Neuronal stem cell (in vitro differentiated cells): ENCODE measurements around the gene PPP2R5C.
A peak's percentile ranks its signal among the peaks of the same experiment; 100 is the strongest.

Experiments
- DNase-seq: peaks from one replicate; pipeline ENCODE4 v3.0.0-alpha.2; 2013; ENCODE audit warnings: low spot score
- H2AFZ ChIP-seq: one replicate; pipeline ENCODE4 v1.6.1; 2013; ENCODE audit warnings: mild to moderate bottlenecking, low read length, inconsistent platforms
- H2AK5ac ChIP-seq: 2 replicates; pipeline ENCODE4 v1.6.1; 2013; ENCODE audit warnings: low read depth, mild to moderate bottlenecking, inconsistent platforms, low read length, moderate library complexity, mixed read lengths
- H2BK120ac ChIP-seq: 2 replicates; pipeline ENCODE4 v1.6.1; 2013; ENCODE audit warnings: low read depth, mild to moderate bottlenecking, inconsistent platforms, low read length, moderate library complexity, mixed read lengths
- H2BK12ac ChIP-seq: one replicate; pipeline ENCODE4 v1.6.1; 2013; ENCODE audit warnings: low read length, inconsistent platforms
- H2BK15ac ChIP-seq: 2 replicates; pipeline ENCODE4 v1.6.1; 2013; ENCODE audit warnings: mild to moderate bottlenecking, low read length, inconsistent platforms, mixed read lengths
- H2BK5ac ChIP-seq: one replicate; pipeline ENCODE4 v1.6.1; 2013; ENCODE audit warnings: inconsistent platforms, mild to moderate bottlenecking, low read length, moderate library complexity
- H3K14ac ChIP-seq: one replicate; pipeline ENCODE4 v1.6.1; 2013; ENCODE audit warnings: low read length, inconsistent platforms
- H3K18ac ChIP-seq: 2 replicates; pipeline ENCODE4 v1.6.1; 2013; ENCODE audit warnings: low read length, inconsistent platforms
- H3K23ac ChIP-seq: 2 replicates; pipeline ENCODE4 v1.6.1; 2013; ENCODE audit warnings: low read depth, mild to moderate bottlenecking, mixed read lengths, low read length, inconsistent platforms; ENCODE audit not compliant: poor library complexity
- H3K27ac ChIP-seq: replicated peaks from 3 replicates; pipeline ENCODE4 v1.5.1; 2013; ENCODE audit warnings: low read length, inconsistent platforms
- H3K27me3 ChIP-seq, 3 experiments: 2 replicates each; pipeline ENCODE4 v1.6.1; 2013; ENCODE audit warnings: low read length in 3 of 3, mild to moderate bottlenecking in 2 of 3, inconsistent platforms in 1 of 3, low read depth in 1 of 3, mixed read lengths in 1 of 3, moderate library complexity in 1 of 3; ENCODE audit not compliant: control insufficient read depth in 3 of 3, insufficient read depth in 3 of 3
- H3K36me3 ChIP-seq, 2 donors: replicated peaks in 1 of 2; 2 replicates each; pipeline ENCODE4 v1.6.1; 2013; ENCODE audit warnings: low read length in 2 of 2; ENCODE audit not compliant: control insufficient read depth in 2 of 2, insufficient read depth in 2 of 2
- H3K4ac ChIP-seq: 2 replicates; pipeline ENCODE4 v1.6.1; 2013; ENCODE audit warnings: inconsistent platforms, mild to moderate bottlenecking, low read length, moderate library complexity
- H3K4me1 ChIP-seq, 2 donors: 1 replicate in 1 of 2; 2 replicates in 1 of 2; pipeline ENCODE4 v1.6.1; 2013; ENCODE audit warnings: low read length in 2 of 2, low read depth in 1 of 2; ENCODE audit not compliant: control insufficient read depth in 2 of 2, insufficient read depth in 1 of 2
- H3K4me2 ChIP-seq: one replicate; pipeline ENCODE4 v1.6.1; 2013; ENCODE audit warnings: mild to moderate bottlenecking, low read length, inconsistent platforms; ENCODE audit not compliant: insufficient read depth, poor library complexity, severe bottlenecking
- H3K4me3 ChIP-seq, 2 donors: 2 replicates each; pipeline ENCODE4 v1.5.1; 2013; ENCODE audit warnings: low read length in 2 of 2, mild to moderate bottlenecking in 2 of 2, inconsistent platforms in 1 of 2, moderate library complexity in 1 of 2
- H3K79me1 ChIP-seq: one replicate; pipeline ENCODE4 v1.6.1; 2013; ENCODE audit warnings: low read depth, mild to moderate bottlenecking, inconsistent platforms, low read length, moderate library complexity
- H3K9ac ChIP-seq: one replicate; pipeline ENCODE4 v1.6.1; 2013; ENCODE audit warnings: mild to moderate bottlenecking, low read depth, low read length, inconsistent platforms; ENCODE audit not compliant: poor library complexity
- H3K9me3 ChIP-seq, 2 donors: replicated peaks in 1 of 2; 2 replicates each; pipeline versions ENCODE3 to v1.6.1; 2013; ENCODE audit warnings: low read length in 2 of 2, mild to moderate bottlenecking in 2 of 2, inconsistent platforms in 1 of 2, low read depth in 1 of 2, mixed read lengths in 1 of 2, moderate library complexity in 1 of 2; ENCODE audit not compliant: control insufficient read depth in 2 of 2, insufficient read depth in 1 of 2
- H4K8ac ChIP-seq: one replicate; pipeline ENCODE4 v1.6.1; 2013; ENCODE audit warnings: low read depth, mild to moderate bottlenecking, inconsistent platforms, low read length, moderate library complexity
- H4K91ac ChIP-seq: one replicate; pipeline ENCODE4 v1.6.1; 2013; ENCODE audit warnings: low read length, low read depth, mild to moderate bottlenecking, inconsistent platforms; ENCODE audit not compliant: poor library complexity
- WGBS, 2 donors: extraction: QIAGEN DNeasy Blood & Tissue Kit; methylation state at CpG; one replicate each; pipeline ENCODE4 v1.1.7; 2013; ENCODE audit warnings: missing lambda C conversion rate in 2 of 2, mixed read lengths in 1 of 2; ENCODE audit not compliant: insufficient read length in 2 of 2, insufficient replicate concordance in 1 of 2; ENCODE audit errors: extremely low coverage in 2 of 2; 5-methylcytosine and 5-hydroxymethylcytosine counted together

PPP2R5C gene

DNA sequence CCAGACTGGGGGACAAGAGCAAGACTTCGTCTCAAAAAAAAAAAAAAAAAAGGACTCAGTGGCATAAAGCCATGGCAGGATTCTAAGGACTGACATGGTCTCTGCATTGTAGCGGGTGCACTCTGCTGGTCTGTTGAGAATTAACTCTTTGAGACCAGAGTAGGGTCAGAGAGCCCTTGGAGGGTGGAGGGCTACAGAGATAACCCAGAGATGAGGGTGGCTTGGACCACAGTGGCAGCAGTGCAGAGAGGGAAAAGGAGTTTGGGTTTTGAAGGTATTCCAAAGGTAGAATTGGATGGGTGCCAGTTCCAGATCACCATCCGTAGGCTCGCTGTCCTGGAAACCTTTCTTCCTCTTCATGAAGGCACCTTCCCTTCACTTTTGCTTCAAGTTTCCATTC lies 188.6 kb downstream of the PPP2R5C start:
- H2BK12ac ChIP-seq, result no peak overlapping the region
- no peak overlapping the region for H3K4me3 ChIP-seq
- H2BK120ac ChIP-seq, result no peak overlapping the region
- no peak for DNase-seq
- no peak overlapping the region for H3K27ac ChIP-seq
- H4K91ac ChIP-seq, result no peak overlapping the region
- H3K9ac ChIP-seq, result no peak overlapping the region
- H2BK5ac ChIP-seq, result no peak overlapping the region
- WGBS, 2 donors, result no CpG with 5 or more reads among the region's 4 CpGs
- H2AK5ac ChIP-seq, result peak overlapping the region; percentile 68
- no peaks in the 10 kb centered on the region for H3K27me3 ChIP-seq
- no peak overlapping the region for H3K14ac ChIP-seq
- no peak overlapping the region for H3K4ac ChIP-seq
- no peaks in the 10 kb centered on the region for H3K9me3 ChIP-seq
- no peak overlapping the region for H3K23ac ChIP-seq
- H3K4me2 ChIP-seq, result no peak overlapping the region
- H3K79me1 ChIP-seq, result peaks cover 7% of the 10 kb centered on the region
- no peak overlapping the region for H2AFZ ChIP-seq
- peak overlapping the region; percentile 23 for H4K8ac ChIP-seq
- H3K4me1 ChIP-seq, result peaks cover 0 to 7% of the 10 kb centered on the region in 2 donors
- no peak overlapping the region for H2BK15ac ChIP-seq
- no peaks in the 10 kb centered on the region for H3K36me3 ChIP-seq
- no peak overlapping the region for H3K18ac ChIP-seq

GRCh38 chr14:101950516-101951215 lies 189.2 kb downstream of the PPP2R5C start:
- Histone ChIP-seq H3K79me1 (peaks cover 7% of the 10 kb centered on the region), H2BK120ac (no peak overlapping the region), H3K27me3 (no peaks in the 10 kb centered on the region), H3K36me3 (no peaks in the 10 kb centered on the region), H3K14ac (no peak overlapping the region), H2BK12ac (no peak overlapping the region), H3K9ac (peak overlapping the region; percentile 55), H4K8ac (peak overlapping the region; percentile 23), H2BK15ac (no peak overlapping the region), H2AFZ (no peak overlapping the region), H2AK5ac (peak overlapping the region; percentile 68), H3K4me3 (no peak overlapping the region), H3K4ac (no peak overlapping the region), H3K4me1 (peaks cover 0 to 7% of the 10 kb centered on the region in 2 donors), H3K9me3 (no peaks in the 10 kb centered on the region), H3K23ac (no peak overlapping the region), H3K27ac (no peak overlapping the region), H4K91ac (no peak overlapping the region), H3K18ac (no peak overlapping the region), H3K4me2 (no peak overlapping the region), H2BK5ac (no peak overlapping the region)
- no peak for DNase-seq
- WGBS, 2 donors, result no CpG with 5 or more reads among the region's 4 CpGs

GRCh38 chr14:101953151-101953550 lies 191.6 kb downstream of the PPP2R5C start:
- no peak overlapping the region for H2BK120ac ChIP-seq
- no peaks in the 10 kb centered on the region for H3K36me3 ChIP-seq
- no peak overlapping the region for H3K27ac ChIP-seq
- no peak overlapping the region for H3K4me2 ChIP-seq
- H2BK15ac ChIP-seq, result peak overlapping the region; percentile 71
- H2BK5ac ChIP-seq, result no peak overlapping the region
- peaks cover 7% of the 10 kb centered on the region for H3K79me1 ChIP-seq
- H3K14ac ChIP-seq, result no peak overlapping the region
- no peak overlapping the region for H2AK5ac ChIP-seq
- H2AFZ ChIP-seq, result no peak overlapping the region
- no peaks in the 10 kb centered on the region for H3K9me3 ChIP-seq
- no peak overlapping the region for H4K91ac ChIP-seq
- no peak overlapping the region for H4K8ac ChIP-seq
- H3K4me3 ChIP-seq, result no peak overlapping the region
- H3K23ac ChIP-seq, result no peak overlapping the region
- H3K27me3 ChIP-seq, result no peaks in the 10 kb centered on the region
- WGBS, 2 donors, result no CpG with 5 or more reads among the region's 8 CpGs
- H3K4me1 ChIP-seq, result peaks cover 0 to 7% of the 10 kb centered on the region in 2 donors
- no peak overlapping the region for H3K18ac ChIP-seq
- no peak overlapping the region for H3K4ac ChIP-seq
- no peak for DNase-seq
- H2BK12ac ChIP-seq, result no peak overlapping the region
- peak overlapping the region; percentile 60 for H3K9ac ChIP-seq

- Histone ChIP-seq H3K4me2 (no peak overlapping the region), H3K9ac (no peak overlapping the region), H3K4me1 (peaks cover 0 to 1% of the 10 kb centered on the region in 2 donors), H3K18ac (no peak overlapping the region), H4K91ac (no peak overlapping the region), H3K36me3 (no peaks in the 10 kb centered on the region), H3K27ac (no peak overlapping the region), H3K23ac (no peak overlapping the region), H2BK5ac (no peak overlapping the region), H3K9me3 (no peaks in the 10 kb centered on the region), H2BK12ac (no peak overlapping the region), H3K4ac (no peak overlapping the region), H2AK5ac (no peak overlapping the region), H2BK15ac (no peak overlapping the region), H3K4me3 (no peak overlapping the region), H2BK120ac (no peak overlapping the region), H4K8ac (no peak overlapping the region), H2AFZ (no peak overlapping the region), H3K79me1 (peaks cover under 1% of the 10 kb centered on the region), H3K14ac (no peak overlapping the region), H3K27me3 (no peaks in the 10 kb centered on the region)
- no CpG with 5 or more reads among the region's 6 CpGs for WGBS, 2 donors
- DNase-seq, result no peak
Measured at GRCh38 chr14:101954501-101954900, 193.0 kb downstream of the PPP2R5C start.
